Gastrocnemius medialis (tissue), 4 donors: ENCODE results near the gene LRMDA. TPM values are rescaled to one million over a fixed set of nuclear protein-coding genes. Genes with fewer than 3 reads are reported as not detected.

Source experiments
- ATAC-seq, 2 donors: fragments of 150-250 bp; one replicate each; pipeline ENCODE4 v1.9.1; 2016
- DNase-seq, 2 donors: peaks; one replicate each; pipeline ENCODE4 v3.0.0-alpha.2; 2019
- H3K27ac ChIP-seq, 4 donors: fragments of 200-600 bp; sonication (generic); 1 replicate in 1 of 4; 2 replicates in 3 of 4; pipeline ENCODE4 v1.5.1; 2016 to 2018; ENCODE audit warnings: mild to moderate bottlenecking in 2 of 4, moderate library complexity in 1 of 4
- H3K27me3 ChIP-seq, 3 donors: fragments of 200-600 bp; sonication (generic) in 2 of 3; 1 replicate in 1 of 3; 2 replicates in 2 of 3; pipeline versions ENCODE4 v1.5.1 to v1.6.0; 2016 to 2019; ENCODE audit warnings: mild to moderate bottlenecking in 1 of 3, moderate library complexity in 1 of 3
- H3K36me3 ChIP-seq, 2 donors: fragments of 200-600 bp; sonication (generic) in 1 of 2; one replicate each; pipeline ENCODE4 v1.5.1; 2017 to 2018
- H3K4me1 ChIP-seq, 2 donors: fragments of 200-600 bp; sonication (generic) in 1 of 2; one replicate each; pipeline ENCODE4 v1.5.1; 2016 to 2017; ENCODE audit warnings: mild to moderate bottlenecking in 2 of 2
- H3K4me3 ChIP-seq, 4 donors: fragments of 200-600 bp; sonication (generic) in 3 of 4; 1 replicate in 1 of 4; 2 replicates in 3 of 4; pipeline ENCODE4 v1.5.1; 2016 to 2019; ENCODE audit warnings: mild to moderate bottlenecking in 2 of 4
- H3K9me3 ChIP-seq, 3 donors: fragments of 200-600 bp; sonication (generic) in 2 of 3; 1 replicate in 1 of 3; 2 replicates in 2 of 3; pipeline ENCODE4 v1.5.1; 2016 to 2019
- CTCF ChIP-seq, 5 experiments: fragments of 450-650 bp in 3 of 5; fragments of 200-600 bp in 2 of 5; sonication (generic) in 2 of 5; IDR thresholded peaks in 4 of 5; conservative IDR thresholded peaks in 1 of 5; 1 replicate in 4 of 5; 2 replicates in 1 of 5; pipeline ENCODE4 v1.5.1; 2016 to 2019; ENCODE audit warnings: antibody characterized with exemption in 5 of 5, mild to moderate bottlenecking in 3 of 5, moderate library complexity in 3 of 5
- POLR2A ChIP-seq, 2 donors: fragments of 450-650 bp; IDR thresholded peaks; one replicate each; pipeline ENCODE4 v1.6.1; 2017; ENCODE audit warnings: antibody characterized with exemption in 2 of 2, mild to moderate bottlenecking in 2 of 2, moderate library complexity in 2 of 2
- in situ Hi-C, 4 donors: fragments of 200-750 bp; cut with MboI; loops; one replicate each; pipeline versions ENCODE4 v1.15.0 to v1.8.0; 2017; ENCODE audit warnings: low sequenced_read_pairs in 4 of 4
- intact Hi-C: fragments of 100-400 bp; cut with DNase I; formaldehyde crosslinking; loops from one replicate; pipeline ENCODE4 v1.15.1; 2023; ENCODE audit warnings: low total_unique reads
- total RNA-seq, 4 donors: library from RNA; depleted of rRNA; stranded (reverse); fragments of >200 nt; gene quantifications; one replicate each; pipeline versions ENCODE4 v1.1.0 to v1.2.3, GENCODE V29; 2016

Gene LRMDA
- total RNA-seq, 4 donors from 2014 or later = 0.80 to 4.5 (median 1.4) TPM

GRCh38 chr10:76557366-76557765 lies 1125.9 kb downstream of the LRMDA start:
- DNase-seq (no peak), ATAC-seq (no peak)
- Histone ChIP-seq H3K36me3 (no peaks in the 10 kb centered on the region), H3K4me1 (peaks cover 0 to 4% of the 10 kb centered on the region in 2 donors), H3K9me3 (no peaks in the 10 kb centered on the region), H3K4me3 (no peak overlapping the region), H3K27ac (no peak overlapping the region), H3K27me3 (no peaks in the 10 kb centered on the region)
- in situ Hi-C loops (loop anchor here in 2 of 4 donors (25.0 kb wide), 2 partner anchors 430 to 1170 kb away; no protein-coding TSS in a partner anchor), intact Hi-C loops (loop anchor here (10.0 kb wide), 1 partner anchor 1153 kb away; the partner anchor contains the start of gene ZNF503)
- TF ChIP-seq POLR2A (IDR thresholded peaks at IDR 0.05) (no peak), CTCF (IDR thresholded peaks at IDR 0.05 in 4 of 5, conservative IDR thresholded peaks at IDR 0.05 in 1 of 5) (no peak)

GRCh38 chr10:76558586-76558985 lies 1127.2 kb downstream of the LRMDA start:
- no peak for ATAC-seq
- Histone ChIP-seq H3K36me3 (no peaks in the 10 kb centered on the region), H3K27me3 (no peaks in the 10 kb centered on the region), H3K9me3 (no peaks in the 10 kb centered on the region), H3K4me1 (peaks cover 0 to 4% of the 10 kb centered on the region in 2 donors), H3K4me3 (no peak overlapping the region), H3K27ac (no peak overlapping the region)
- intact Hi-C loops (loop anchor here (10.0 kb wide), 1 partner anchor 1154 kb away; the partner anchor contains the start of gene ZNF503), in situ Hi-C loops (loop anchor here in 2 of 4 donors (25.0 kb wide), 2 partner anchors 429 to 1171 kb away; no protein-coding TSS in a partner anchor)
- DNase-seq = peak in 1 of 2 donors; percentile 19
- TF ChIP-seq POLR2A (IDR thresholded peaks at IDR 0.05) (no peak), CTCF (IDR thresholded peaks at IDR 0.05 in 4 of 5, conservative IDR thresholded peaks at IDR 0.05 in 1 of 5) (no peak)

GRCh38 chr10:76558996-76559891 lies 1127.8 kb downstream of the LRMDA start:
- in situ Hi-C loops = loop anchor here in 2 of 4 donors (25.0 kb wide), 2 partner anchors 428 to 1172 kb away; no protein-coding TSS in a partner anchor
- Histone ChIP-seq H3K36me3 (no peaks in the 10 kb centered on the region), H3K4me3 (no peak overlapping the region), H3K27ac (peak overlapping the region in 1 of 4 donors; percentile 3), H3K4me1 (peaks cover 0 to 4% of the 10 kb centered on the region in 2 donors), H3K9me3 (no peaks in the 10 kb centered on the region), H3K27me3 (no peaks in the 10 kb centered on the region)
- ATAC-seq (no peak), DNase-seq (no peak)
- no peak for TF ChIP-seq POLR2A (IDR thresholded peaks at IDR 0.05)
- no peak for TF ChIP-seq CTCF (IDR thresholded peaks at IDR 0.05 in 4 of 5, conservative IDR thresholded peaks at IDR 0.05 in 1 of 5)
- intact Hi-C loops = loop anchor here (10.0 kb wide), 1 partner anchor 1154 kb away; the partner anchor contains the start of gene ZNF503

- in situ Hi-C loops = loop anchor here in 2 of 4 donors (25.0 kb wide), 2 partner anchors 427 to 1173 kb away; no protein-coding TSS in a partner anchor
- DNase-seq = no peak
- ATAC-seq = no peak
- intact Hi-C loops = loop anchor here (10.0 kb wide), 1 partner anchor 1155 kb away; the partner anchor contains the start of gene ZNF503
- Histone ChIP-seq H3K27ac (no peak overlapping the region), H3K36me3 (no peaks in the 10 kb centered on the region), H3K9me3 (no peaks in the 10 kb centered on the region), H3K4me1 (peaks cover 0 to 4% of the 10 kb centered on the region in 2 donors), H3K27me3 (no peaks in the 10 kb centered on the region), H3K4me3 (no peak overlapping the region)
- TF ChIP-seq POLR2A (IDR thresholded peaks at IDR 0.05) (no peak), CTCF (IDR thresholded peaks at IDR 0.05 in 4 of 5, conservative IDR thresholded peaks at IDR 0.05 in 1 of 5) (no peak)
Observed at GRCh38 chr10:76559892-76560220, 1128.4 kb downstream of the LRMDA start.
